G401 (cell line): Measurements from ENCODE around the gene PROSER1. TPM values are rescaled to one million over a fixed set of nuclear protein-coding genes. Genes with fewer than 3 reads are reported as not detected.
"Not testable (repeated sequence)": the region's sequence is repeated elsewhere in the genome, so short reads cannot be mapped to it uniquely, and the experiment has no call there.

Experiments
- DNase-seq: peaks from one replicate; pipeline ENCODE4 v3.0.0-alpha.2; 2015; ENCODE audit warnings: low spot score
- in situ Hi-C: cut with HindIII; loops from 2 replicates; pipeline ENCODE4 v1.10.0; 2016; ENCODE audit warnings: low sequenced_read_pairs, mixed read lengths
- total RNA-seq: library from RNA; depleted of rRNA; stranded (reverse); fragments of >200 nt; shearing (Covaris generic); gene quantifications from 2 replicates; pipeline ENCODE4 v1.2.3, GENCODE V29; 2014; rRNA removed

PROSER1 gene
- 11.8 and 17.1 TPM in 2 replicates for total RNA-seq

- peak; percentile 92 for DNase-seq
- in situ Hi-C loops, result no loop called here
Observed at GRCh38 chr13:39037880-39038568, at the start of gene PROSER1, which contains the start of gene NHLRC3. Gene PROSER1, minus strand, starts transcription at chr13:39038089. Its CDS starts 847 bp downstream, at chr13:39037242. Gene NHLRC3, plus strand, starts transcription at chr13:39038456. Its CDS starts 184 bp downstream, at chr13:39038640.

GRCh38 chr13:39086251-39086945, 48.5 kb upstream of the PROSER1 start:
- DNase-seq, in situ Hi-C loops: not testable (repeated sequence)

- DNase-seq, result no peak
- in situ Hi-C loops, result no loop called here
Observed at GRCh38 chr13:39073983-39074382, 36.1 kb upstream of the PROSER1 start.

- DNase-seq, result no peak
- in situ Hi-C loops, result no loop called here
Observed at GRCh38 chr13:39072842-39073241, 35.0 kb upstream of the PROSER1 start.

- in situ Hi-C loops, result no loop called here
- no peak for DNase-seq
Observed at GRCh38 chr13:39062004-39062403, 24.1 kb upstream of the PROSER1 start.

- in situ Hi-C loops, result no loop called here
Observed at GRCh38 chr13:39058040-39058439, 20.2 kb upstream of the PROSER1 start.

GRCh38 chr13:39056018-39056417, 18.1 kb upstream of the PROSER1 start:
- no peak for DNase-seq
- in situ Hi-C loops, result no loop called here

More at GRCh38 chr13:39058040-39058439, 20.2 kb upstream of the PROSER1 start:
- no peak for DNase-seq

- DNase-seq, result no peak
- in situ Hi-C loops, result no loop called here
Observed at GRCh38 chr13:39054112-39054511, 16.2 kb upstream of the PROSER1 start.

- in situ Hi-C loops, result no loop called here
- no peak for DNase-seq
Observed at GRCh38 chr13:39052944-39053343, 15.1 kb upstream of the PROSER1 start.

- in situ Hi-C loops, result no loop called here
- peak; percentile 75 for DNase-seq
Observed at GRCh38 chr13:39051157-39051556, 13.3 kb upstream of the PROSER1 start.

- in situ Hi-C loops, result no loop called here
- DNase-seq, result no peak
Observed at GRCh38 chr13:39049274-39049673, 11.4 kb upstream of the PROSER1 start.

- no peak for DNase-seq
- in situ Hi-C loops, result no loop called here
Observed at GRCh38 chr13:39048806-39049205, 10.9 kb upstream of the PROSER1 start.

GRCh38 chr13:39047560-39047959, 9.7 kb upstream of the PROSER1 start:
- no peak for DNase-seq
- in situ Hi-C loops, result no loop called here

GRCh38 chr13:39044536-39044935, 6.6 kb upstream of the PROSER1 start:
- in situ Hi-C loops, result no loop called here
- DNase-seq, result no peak

GRCh38 chr13:39040206-39040605, 2.3 kb upstream of the PROSER1 start:
- no peak for DNase-seq
- in situ Hi-C loops, result no loop called here

GRCh38 chr13:39039041-39039440, 1.2 kb upstream of the PROSER1 start:
- DNase-seq, result no peak
- in situ Hi-C loops, result no loop called here

- peak; percentile 56 for DNase-seq
- in situ Hi-C loops, result no loop called here
Observed at GRCh38 chr13:39038569-39039030, 711 bp upstream of the PROSER1 start.

GRCh38 chr13:39037410-39037879, 444 bp downstream of the PROSER1 start:
- in situ Hi-C loops, result no loop called here
- no peak for DNase-seq

GRCh38 chr13:39036212-39036611, 1.7 kb downstream of the PROSER1 start:
- in situ Hi-C loops, result no loop called here
- DNase-seq, result no peak

GRCh38 chr13:39035799-39036198, 2.1 kb downstream of the PROSER1 start:
- no peak for DNase-seq
- in situ Hi-C loops, result no loop called here
